Measurements from ENCODE around the gene TTC39B.

DNA sequence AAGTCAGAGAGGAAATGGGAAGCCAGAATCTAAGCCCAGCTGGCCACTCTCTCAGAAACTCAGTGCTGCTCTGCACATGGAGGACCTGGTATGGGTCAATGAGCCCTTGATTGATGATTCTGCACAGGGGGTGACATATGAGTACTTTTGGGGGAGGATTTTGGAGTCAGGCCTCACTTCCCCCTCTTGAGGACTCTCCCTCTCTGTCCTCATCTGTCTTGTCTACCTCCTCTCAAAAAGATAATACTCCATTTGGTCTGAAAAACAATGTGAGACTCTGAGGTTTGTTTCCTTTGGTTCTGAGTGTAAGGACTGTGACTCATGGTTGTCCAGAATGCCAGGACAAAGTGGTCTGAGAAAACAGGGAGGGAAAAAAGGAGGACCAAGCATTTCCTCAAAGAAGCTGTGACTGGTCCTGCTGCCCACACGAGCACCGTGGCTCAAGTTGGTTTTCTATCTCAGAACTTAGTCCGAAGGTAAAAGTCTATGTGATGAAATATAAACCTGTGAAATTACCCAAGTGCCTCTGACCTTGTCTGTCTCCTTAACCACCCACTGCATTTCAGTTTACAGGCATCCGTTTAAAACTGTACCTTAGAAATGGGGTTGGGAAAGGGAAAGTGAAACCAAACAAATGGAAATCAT lies 11.1 kb downstream of the TTC39B start:
- TF ChIP-seq, protein P1, sequence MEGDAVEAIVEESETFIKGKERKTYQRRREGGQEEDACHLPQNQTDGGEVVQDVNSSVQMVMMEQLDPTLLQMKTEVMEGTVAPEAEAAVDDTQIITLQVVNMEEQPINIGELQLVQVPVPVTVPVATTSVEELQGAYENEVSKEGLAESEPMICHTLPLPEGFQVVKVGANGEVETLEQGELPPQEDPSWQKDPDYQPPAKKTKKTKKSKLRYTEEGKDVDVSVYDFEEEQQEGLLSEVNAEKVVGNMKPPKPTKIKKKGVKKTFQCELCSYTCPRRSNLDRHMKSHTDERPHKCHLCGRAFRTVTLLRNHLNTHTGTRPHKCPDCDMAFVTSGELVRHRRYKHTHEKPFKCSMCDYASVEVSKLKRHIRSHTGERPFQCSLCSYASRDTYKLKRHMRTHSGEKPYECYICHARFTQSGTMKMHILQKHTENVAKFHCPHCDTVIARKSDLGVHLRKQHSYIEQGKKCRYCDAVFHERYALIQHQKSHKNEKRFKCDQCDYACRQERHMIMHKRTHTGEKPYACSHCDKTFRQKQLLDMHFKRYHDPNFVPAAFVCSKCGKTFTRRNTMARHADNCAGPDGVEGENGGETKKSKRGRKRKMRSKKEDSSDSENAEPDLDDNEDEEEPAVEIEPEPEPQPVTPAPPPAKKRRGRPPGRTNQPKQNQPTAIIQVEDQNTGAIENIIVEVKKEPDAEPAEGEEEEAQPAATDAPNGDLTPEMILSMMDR (IDR thresholded peaks at IDR 0.05), result no peak
- peak in 2 of 3 donors; percentile 34 for TF ChIP-seq POLR2A (IDR thresholded peaks at IDR 0.05)
